ENCODE results near the gene NEUROG2. TPM values are rescaled to one million over a fixed set of nuclear protein-coding genes. Genes with fewer than 3 reads are reported as not detected.

NEUROG2 gene
- total RNA-seq, 3 donors from 2014 or later = not detected

GRCh38 chr4:112519689-112520597 lies 4.0 kb upstream of the NEUROG2 start:
- Histone ChIP-seq H3K4me3 (no peak overlapping the region), H3K9me3 (no peaks in the 10 kb centered on the region), H3K4me1 (ENCODE audit: low read depth) (peaks cover 34% of the 10 kb centered on the region), H3K36me3 (ENCODE audit: low read depth) (no peaks in the 10 kb centered on the region)
- no peak for DNase-seq
- TF ChIP-seq CTCF (IDR thresholded peaks at IDR 0.05) = no peak
- no peak for ATAC-seq
- intact Hi-C loops (cut with DNase I, micrococcal nuclease) = loop anchor here in 1 of 2 donors (10.0 kb wide), 1 partner anchor 195 kb away; no protein-coding TSS in a partner anchor

GRCh38 chr4:112518675-112519074 lies 2.7 kb upstream of the NEUROG2 start:
- no peaks in the 10 kb centered on the region for H3K36me3 ChIP-seq (ENCODE audit: low read depth)
- intact Hi-C loops (cut with DNase I, micrococcal nuclease) = no loop called here
- H3K4me1 ChIP-seq (ENCODE audit: low read depth) = peaks cover 32% of the 10 kb centered on the region
- no peaks in the 10 kb centered on the region for H3K9me3 ChIP-seq
- H3K4me3 ChIP-seq = no peak overlapping the region
- DNase-seq (no peak), ATAC-seq (no peak)
- TF ChIP-seq CTCF (IDR thresholded peaks at IDR 0.05) = no peak

GRCh38 chr4:112517911-112518310 lies 1.9 kb upstream of the NEUROG2 start:
- TF ChIP-seq CTCF (IDR thresholded peaks at IDR 0.05) = no peak
- peaks cover 26% of the 10 kb centered on the region for H3K4me1 ChIP-seq (ENCODE audit: low read depth)
- no peaks in the 10 kb centered on the region for H3K36me3 ChIP-seq (ENCODE audit: low read depth)
- DNase-seq (no peak), ATAC-seq (no peak)
- no peak overlapping the region for H3K4me3 ChIP-seq
- H3K9me3 ChIP-seq = no peaks in the 10 kb centered on the region
- intact Hi-C loops (cut with DNase I, micrococcal nuclease) = no loop called here

- Histone ChIP-seq H3K4me1 (ENCODE audit: low read depth) (peaks cover 24% of the 10 kb centered on the region), H3K36me3 (ENCODE audit: low read depth) (no peaks in the 10 kb centered on the region), H3K9me3 (no peaks in the 10 kb centered on the region), H3K4me3 (no peak overlapping the region)
- DNase-seq (no peak), ATAC-seq (no peak)
- TF ChIP-seq CTCF (IDR thresholded peaks at IDR 0.05) = no peak
- intact Hi-C loops (cut with DNase I, micrococcal nuclease) = no loop called here
Measured at GRCh38 chr4:112517067-112517634, 1.2 kb upstream of the NEUROG2 start.

GRCh38 chr4:112516471-112517066 lies 589 bp upstream of the NEUROG2 start:
- DNase-seq = no peak
- Histone ChIP-seq H3K36me3 (ENCODE audit: low read depth) (no peaks in the 10 kb centered on the region), H3K4me1 (ENCODE audit: low read depth) (peaks cover 24% of the 10 kb centered on the region), H3K4me3 (no peak overlapping the region), H3K9me3 (no peaks in the 10 kb centered on the region)
- intact Hi-C loops (cut with DNase I, micrococcal nuclease) = no loop called here
- no peak for TF ChIP-seq CTCF (IDR thresholded peaks at IDR 0.05)
- ATAC-seq = no peak
